Liver (tissue), 9 donors: ENCODE measurements around the gene LCN6. TPM values are rescaled to one million over a fixed set of nuclear protein-coding genes. Genes with fewer than 3 reads are reported as not detected.

ENCODE experiments used
- DNase-seq: peaks from one replicate; pipeline ENCODE4 v3.0.0-alpha.2; 2017; ENCODE audit warnings: low spot score
- H3K27ac ChIP-seq, 2 donors: one replicate each; pipeline ENCODE4 v1.7.0; 2013; ENCODE audit warnings: inconsistent platforms in 2 of 2, low read length in 2 of 2, control low read depth in 1 of 2, low read depth in 1 of 2, mild to moderate bottlenecking in 1 of 2
- H3K27me3 ChIP-seq, 4 donors: one replicate each; pipeline versions ENCODE4 v1.6.1 to v1.7.0; 2013; ENCODE audit warnings: low read length in 3 of 4, inconsistent platforms in 1 of 4, mild to moderate bottlenecking in 1 of 4, moderate library complexity in 1 of 4; ENCODE audit not compliant: control insufficient read depth in 4 of 4, insufficient read depth in 4 of 4
- H3K36me3 ChIP-seq, 4 donors: one replicate each; pipeline versions ENCODE4 v1.6.1 to v1.7.0; 2013; ENCODE audit warnings: low read length in 3 of 4, mild to moderate bottlenecking in 3 of 4, low read depth in 1 of 4, moderate library complexity in 1 of 4; ENCODE audit not compliant: control insufficient read depth in 4 of 4, insufficient read depth in 3 of 4
- H3K4me1 ChIP-seq, 4 donors: one replicate each; pipeline versions ENCODE4 v1.6.1 to v1.7.0; 2013; ENCODE audit warnings: low read length in 3 of 4, mild to moderate bottlenecking in 3 of 4, moderate library complexity in 1 of 4; ENCODE audit not compliant: control insufficient read depth in 4 of 4, insufficient read depth in 4 of 4
- H3K4me3 ChIP-seq, 3 donors: one replicate each; pipeline versions ENCODE4 v1.6.1 to v1.7.0; 2013; ENCODE audit warnings: low read length in 3 of 3, control low read depth in 1 of 3, low read depth in 1 of 3, mild to moderate bottlenecking in 1 of 3
- H3K9ac ChIP-seq, 2 donors: one replicate each; pipeline ENCODE4 v1.7.0; 2013; ENCODE audit warnings: low read length in 2 of 2, mild to moderate bottlenecking in 2 of 2, moderate library complexity in 2 of 2, control low read depth in 1 of 2, low read depth in 1 of 2
- H3K9me3 ChIP-seq, 4 donors: one replicate each; pipeline versions ENCODE4 v1.6.1 to v1.7.0; 2013; ENCODE audit warnings: low read length in 3 of 4; ENCODE audit not compliant: control insufficient read depth in 4 of 4
- ATF3 ChIP-seq: IDR thresholded peaks from 2 replicates; pipeline ENCODE4 v1.6.1; 2016; ENCODE audit warnings: antibody characterized with exemption
- CTCF ChIP-seq: fragments of 150-350 bp; IDR thresholded peaks from 2 replicates; pipeline ENCODE4 v1.5.1; 2017; ENCODE audit warnings: improper control_type of control experiment, low read depth, low read length; ENCODE audit not compliant: missing input control
- EGR1 ChIP-seq, 2 donors: IDR thresholded peaks; 2 replicates each; pipeline ENCODE4 v1.6.1; 2016 to 2018; ENCODE audit warnings: antibody characterized with exemption in 2 of 2, low read depth in 2 of 2
- GABPA ChIP-seq, 2 donors: IDR thresholded peaks in 1 of 2; conservative IDR thresholded peaks in 1 of 2; 2 replicates each; pipeline ENCODE4 v1.6.1; 2016; ENCODE audit warnings: antibody characterized with exemption in 2 of 2, mild to moderate bottlenecking in 1 of 2, moderate library complexity in 1 of 2
- HNF4G ChIP-seq: IDR thresholded peaks from 2 replicates; pipeline ENCODE4 v1.6.1; 2016; ENCODE audit warnings: antibody characterized with exemption
- JUND ChIP-seq, 2 donors: IDR thresholded peaks; 2 replicates each; pipeline ENCODE4 v1.6.1; 2016; ENCODE audit warnings: antibody characterized with exemption in 2 of 2
- NR2F2 ChIP-seq: IDR thresholded peaks from 2 replicates; pipeline ENCODE4 v1.6.1; 2016; ENCODE audit warnings: antibody characterized with exemption
- RXRA ChIP-seq, 2 donors: IDR thresholded peaks; 2 replicates each; pipeline ENCODE4 v1.6.1; 2017 to 2018; ENCODE audit warnings: antibody characterized with exemption in 2 of 2, mild to moderate bottlenecking in 1 of 2
- SP1 ChIP-seq: IDR thresholded peaks from 2 replicates; pipeline ENCODE4 v1.6.1; 2018; ENCODE audit warnings: antibody characterized with exemption, mild to moderate bottlenecking
- YY1 ChIP-seq: IDR thresholded peaks from 2 replicates; pipeline ENCODE4 v1.6.1; 2016; ENCODE audit warnings: antibody characterized with exemption, mild to moderate bottlenecking
- WGBS: extraction: QIAGEN DNeasy Blood & Tissue Kit; methylation state at CpG from one replicate; pipeline ENCODE4 v1.1.7; 2013; 5-methylcytosine and 5-hydroxymethylcytosine counted together
- polyA plus RNA-seq, 2 donors: library from polyadenylated mRNA; stranded (reverse) in 1 of 2; unstranded in 1 of 2; fragments of 200-250 nt in 1 of 2; fragments of >200 nt in 1 of 2; fragmentation: Nextera tagmentation in 1 of 2; extraction: Ambion mirVana in 1 of 2; gene quantifications; one replicate each; pipeline versions ENCODE4 v1.2.1 to v1.2.3, GENCODE V29; 2013 to 2015
- total RNA-seq, 2 donors: library from RNA; depleted of rRNA; stranded (reverse); fragments of >200 nt; gene quantifications; one replicate each; pipeline ENCODE4 v1.2.3, GENCODE V29; 2014
- TF ChIP-seq, protein P1 (sequence below): IDR thresholded peaks from 2 replicates; pipeline ENCODE4 v1.6.1; 2016; ENCODE audit warnings: antibody characterized with exemption
- donor health status: healthy.
- donor health status: healthy.
- donor health status: healthy.
- donor health status: healthy.
- donor health status: healthy.

LCN6 gene
- total and polyA plus RNA-seq, 4 donors = 0.14 to 0.32 TPM; not detected in 2

DNA sequence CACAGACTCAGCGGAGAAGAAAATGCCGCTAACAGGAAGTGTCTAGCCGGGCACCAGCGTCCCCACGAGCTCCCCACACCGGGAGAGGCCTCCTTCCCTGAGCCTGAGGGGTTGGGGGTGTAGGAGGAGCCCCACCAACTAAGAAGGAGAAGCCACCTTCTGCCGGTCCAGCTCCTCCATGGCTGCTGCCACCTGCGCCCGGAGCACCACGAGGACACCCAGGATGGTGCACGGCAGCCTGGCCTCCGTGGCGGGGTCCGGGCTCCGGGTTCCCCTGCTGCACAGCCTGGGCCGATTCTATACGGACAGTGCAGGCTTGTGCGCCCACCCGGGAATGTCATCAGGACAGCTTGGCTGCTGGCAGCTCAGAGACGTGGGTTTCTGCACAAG, 9.4 kb upstream of the LCN6 start:
- Histone ChIP-seq H3K4me3 (no peak overlapping the region), H3K4me1 (no peaks in the 10 kb centered on the region), H3K9me3 (no peaks in the 10 kb centered on the region), H3K27me3 (no peaks in the 10 kb centered on the region), H3K9ac (no peak overlapping the region), H3K36me3 (no peaks in the 10 kb centered on the region), H3K27ac (no peak overlapping the region)
- WGBS = 92% methylated on average over 20 of the region's 20 CpGs
- TF ChIP-seq CTCF = no peak
- TF ChIP-seq YY1 = no peak
- TF ChIP-seq NR2F2 = no peak
- TF ChIP-seq, protein P1, sequence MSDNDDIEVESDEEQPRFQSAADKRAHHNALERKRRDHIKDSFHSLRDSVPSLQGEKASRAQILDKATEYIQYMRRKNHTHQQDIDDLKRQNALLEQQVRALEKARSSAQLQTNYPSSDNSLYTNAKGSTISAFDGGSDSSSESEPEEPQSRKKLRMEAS = no peak
- TF ChIP-seq RXRA (IDR thresholded peaks at IDR 0.05) = no peak
- TF ChIP-seq GABPA (IDR thresholded peaks at IDR 0.05 in 1 of 2, conservative IDR thresholded peaks at IDR 0.05 in 1 of 2) = no peak
- TF ChIP-seq HNF4G = no peak
- no peak for DNase-seq

DNA sequence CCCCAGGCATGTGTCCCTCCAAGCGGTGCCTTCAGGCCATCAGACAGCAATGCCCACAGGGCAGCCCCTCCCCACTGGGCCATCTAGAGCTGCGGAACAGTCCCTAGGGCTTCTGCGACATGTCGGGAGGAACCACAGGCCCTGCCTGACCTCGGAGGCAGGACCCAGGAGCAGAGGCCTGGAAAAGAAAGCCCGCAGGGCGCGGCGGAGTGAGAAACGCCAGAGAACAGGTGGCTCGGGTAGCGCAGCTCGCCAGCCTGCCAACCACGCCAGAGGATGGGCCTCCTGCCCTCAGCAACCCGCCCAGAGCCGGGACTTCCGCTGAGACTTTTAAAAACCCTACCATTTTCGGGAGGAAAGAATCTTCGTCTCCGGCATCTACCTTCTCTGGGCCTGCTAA, 9.0 kb upstream of the LCN6 start:
- H3K27ac ChIP-seq = no peak overlapping the region
- no peak for DNase-seq
- no peaks in the 10 kb centered on the region for H3K36me3 ChIP-seq
- no peaks in the 10 kb centered on the region for H3K27me3 ChIP-seq
- WGBS = 91% methylated on average over 20 of the region's 20 CpGs
- no peak overlapping the region for H3K9ac ChIP-seq
- H3K4me1 ChIP-seq = no peaks in the 10 kb centered on the region
- H3K9me3 ChIP-seq = no peaks in the 10 kb centered on the region
- no peak overlapping the region for H3K4me3 ChIP-seq
- TF ChIP-seq YY1 (no peak), ATF3 (no peak)

- no peaks in the 10 kb centered on the region for H3K27me3 ChIP-seq
Measured at GRCh38 chr9:136756836-136757235, 8.5 kb upstream of the LCN6 start.

More at GRCh38 chr9:136756836-136757235, 8.5 kb upstream of the LCN6 start:
- Histone ChIP-seq H3K9me3 (peaks cover 0 to 1% (median under 1%) of the 10 kb centered on the region in 4 donors), H3K27ac (no peak overlapping the region), H3K4me1 (no peaks in the 10 kb centered on the region), H3K9ac (no peak overlapping the region), H3K36me3 (no peaks in the 10 kb centered on the region), H3K4me3 (no peak overlapping the region)
- TF ChIP-seq HNF4G = no peak
- no peak for TF ChIP-seq SP1
- no peak for TF ChIP-seq JUND (IDR thresholded peaks at IDR 0.05)
- TF ChIP-seq ATF3 = no peak
- no peak for TF ChIP-seq EGR1 (IDR thresholded peaks at IDR 0.05; ENCODE audit: low read depth in 2 of 2)
- TF ChIP-seq CTCF = no peak
- 95% methylated on average over 18 of the region's 18 CpGs for WGBS
- no peak for DNase-seq
